ENCODE data around the gene MEX3D.
"Not testable (repeated sequence)": the region's sequence is repeated elsewhere in the genome, so short reads cannot be mapped to it uniquely, and the experiment has no call there.

MEX3D gene

DNA sequence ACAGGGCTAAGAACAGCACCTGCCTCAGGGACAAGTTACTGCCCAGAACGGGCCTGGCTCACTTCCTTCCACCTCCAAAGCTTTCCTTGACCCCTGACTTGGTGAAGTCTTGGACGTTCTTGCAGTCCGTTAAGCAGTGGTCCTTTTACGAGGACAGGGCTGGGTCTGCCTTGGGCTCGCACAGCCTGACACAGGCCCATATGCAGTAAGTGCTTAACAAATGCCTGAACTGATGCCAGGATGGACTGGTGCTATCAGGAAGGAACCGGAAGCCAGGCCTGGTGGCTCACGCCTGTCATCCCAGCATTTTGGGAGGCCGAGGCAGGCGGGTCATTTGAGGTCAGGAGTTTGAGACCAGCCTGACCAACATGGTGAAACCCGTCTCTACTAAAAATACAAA, 46.1 kb downstream of the MEX3D start:
- no peak for FAIRE-seq
- DNase-seq (ENCODE audit: low spot score), result no peak

GRCh38 chr19:1521636-1522035, 46.5 kb downstream of the MEX3D start:
- FAIRE-seq (no peak), DNase-seq (ENCODE audit: low spot score) (no peak)

DNA sequence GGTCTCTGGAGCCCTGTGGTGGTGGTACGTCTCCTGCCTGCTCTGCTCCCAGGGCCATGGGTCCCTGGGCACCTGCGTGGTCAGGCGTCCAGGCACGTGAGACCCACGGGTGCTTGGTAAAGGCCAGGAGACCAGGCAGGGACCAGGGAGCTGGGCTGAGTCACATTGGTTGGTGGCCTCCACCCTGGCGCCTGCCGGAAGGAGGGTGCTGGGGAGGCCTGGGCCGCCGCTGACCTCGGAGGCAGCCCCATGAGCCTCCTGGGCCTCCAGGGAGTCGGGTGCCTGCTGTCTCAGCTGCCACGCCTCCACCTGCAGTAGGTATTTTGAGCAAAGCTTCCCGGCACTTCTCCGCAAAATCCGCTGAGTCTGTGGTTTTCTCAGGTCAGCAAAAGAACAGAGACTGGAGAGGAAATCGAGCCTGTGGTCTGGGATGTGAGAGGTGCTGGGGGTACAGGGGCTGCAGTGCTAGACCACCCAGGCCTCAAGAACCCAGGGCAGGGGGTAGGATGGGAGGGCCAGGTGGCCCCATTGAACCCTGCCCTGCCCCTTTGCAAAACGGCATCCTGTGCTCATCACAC, 47.8 kb downstream of the MEX3D start:
- FAIRE-seq, result no peak
- DNase-seq (ENCODE audit: low spot score), result no peak

- not testable (repeated sequence) for DNase-seq (ENCODE audit: low spot score); FAIRE-seq
Measured at GRCh38 chr19:1519802-1520201, 48.3 kb downstream of the MEX3D start.

GRCh38 chr19:1518471-1518870, 49.7 kb downstream of the MEX3D start:
- no peak for FAIRE-seq
- no peak for DNase-seq (ENCODE audit: low spot score)

DNA sequence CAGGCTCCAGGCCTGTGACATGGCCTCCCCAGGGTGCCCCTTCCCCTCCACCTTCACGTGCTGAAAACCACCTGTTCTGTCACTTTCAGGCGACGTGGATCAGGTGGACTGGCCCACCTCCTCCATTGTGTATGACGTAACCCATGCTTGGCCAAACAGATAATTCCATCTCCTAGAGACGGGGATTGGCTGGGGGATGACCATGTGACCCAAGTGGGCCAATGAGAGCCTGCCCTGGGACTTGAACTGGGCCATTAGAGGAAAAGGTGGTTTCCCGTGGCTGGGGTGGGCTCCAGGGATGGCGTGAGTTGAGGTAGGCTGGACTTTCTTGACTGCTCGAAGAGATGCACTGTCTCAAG, 51.8 kb downstream of the MEX3D start:
- no peak for FAIRE-seq
- no peak for DNase-seq (ENCODE audit: low spot score)

GRCh38 chr19:1514986-1515721, 53.0 kb downstream of the MEX3D start:
- no peak for DNase-seq (ENCODE audit: low spot score)
- no peak for FAIRE-seq

DNA sequence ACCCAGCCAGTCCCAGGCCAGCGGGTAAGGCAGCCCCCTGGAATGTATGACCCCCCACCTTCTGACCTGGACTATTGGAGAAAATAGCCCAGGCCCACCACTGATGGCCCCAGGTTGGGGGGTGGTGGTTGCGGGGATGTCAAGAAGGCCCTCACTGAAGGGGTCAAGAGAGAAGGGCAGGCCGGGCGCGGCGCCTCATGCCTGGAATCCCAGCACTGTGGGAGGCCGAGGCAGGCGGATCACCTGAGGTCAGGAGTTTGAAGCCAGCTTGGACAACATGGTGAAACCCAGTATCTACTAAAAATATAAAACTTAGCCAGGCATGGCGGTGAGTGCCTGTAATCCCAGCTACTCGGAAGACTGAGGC, 53.8 kb downstream of the MEX3D start:
- no peak for DNase-seq (ENCODE audit: low spot score)
- FAIRE-seq, result no peak

- FAIRE-seq (no peak), DNase-seq (ENCODE audit: low spot score) (peak; percentile 76)
Measured at GRCh38 chr19:1513499-1514294, 54.4 kb downstream of the MEX3D start.

GRCh38 chr19:1512671-1513498, 55.2 kb downstream of the MEX3D start, which contains the start of gene ADAMTSL5:
Gene ADAMTSL5, minus strand, starts transcription at chr19:1513019. Its CDS starts 2,076 bp downstream, at chr19:1510943.
- DNase-seq (ENCODE audit: low spot score), result peak; percentile 60
- no peak for FAIRE-seq

- FAIRE-seq (no peak), DNase-seq (ENCODE audit: low spot score) (no peak)
Measured at GRCh38 chr19:1511318-1512317, 56.5 kb downstream of the MEX3D start.

DNA sequence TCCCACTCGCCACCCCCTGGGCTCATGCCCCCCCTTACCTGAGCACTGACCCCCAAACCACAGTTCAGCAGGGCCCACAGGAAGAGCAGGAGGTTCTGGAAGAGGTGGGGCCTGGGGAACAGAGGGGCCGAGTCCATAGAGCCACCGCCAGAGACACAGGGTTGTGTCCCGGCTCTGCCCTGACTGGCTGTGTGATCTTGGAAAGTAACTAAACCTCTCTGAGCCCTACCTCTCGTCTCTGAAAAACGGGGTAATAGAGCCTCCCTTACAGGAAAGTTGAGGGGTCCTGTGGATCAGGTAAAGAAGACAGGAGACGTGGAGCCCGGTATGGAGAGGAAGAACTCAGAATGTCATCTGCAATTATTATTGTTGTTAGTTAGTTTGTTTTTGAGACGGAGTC, 57.3 kb downstream of the MEX3D start:
- no peak for DNase-seq (ENCODE audit: low spot score)
- no peak for FAIRE-seq

GRCh38 chr19:1510442-1510806, 57.7 kb downstream of the MEX3D start:
- no peak for FAIRE-seq

DNA sequence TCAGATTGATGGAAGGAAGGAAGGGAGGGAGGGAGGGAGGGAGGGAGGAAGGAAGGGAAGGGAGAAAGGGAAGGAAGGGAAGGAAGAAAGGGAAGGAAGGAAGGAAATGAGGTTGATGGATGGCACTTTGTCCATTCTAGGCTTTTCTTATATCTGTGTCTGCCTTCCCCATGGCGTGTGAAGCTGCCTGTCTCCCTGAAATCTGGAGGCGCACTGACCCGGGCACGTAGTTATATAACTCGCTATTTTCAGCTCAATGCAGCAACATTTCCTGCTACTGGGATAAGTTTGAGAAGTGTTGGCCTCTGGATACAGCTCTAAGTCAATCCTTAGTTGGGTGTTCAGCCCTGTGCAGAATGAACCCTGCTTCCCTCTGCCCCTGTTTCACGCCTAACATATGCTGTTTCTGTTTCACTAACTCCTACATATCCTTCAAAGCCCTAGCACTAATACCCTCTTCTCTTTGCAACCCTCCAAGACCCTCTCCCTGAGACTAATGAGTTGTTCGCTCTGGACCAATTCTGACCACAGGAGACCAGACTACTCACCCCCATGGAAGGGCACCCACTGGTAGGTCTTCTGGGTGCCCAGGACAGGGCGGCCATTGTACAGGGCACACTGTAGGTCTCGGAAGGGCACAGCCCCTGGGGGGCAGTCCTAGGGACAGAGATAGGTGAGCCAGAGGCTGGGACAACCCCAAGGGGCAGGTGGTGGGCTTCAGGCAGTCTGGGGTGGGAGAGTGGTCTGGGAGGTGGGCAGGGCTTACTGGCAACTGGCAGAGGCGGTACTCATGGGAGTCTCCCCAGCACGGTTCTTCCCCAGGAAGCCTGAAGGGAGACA, 58.3 kb downstream of the MEX3D start:
- no peak for FAIRE-seq
- no peak for DNase-seq (ENCODE audit: low spot score)

More at GRCh38 chr19:1510442-1510806, 57.7 kb downstream of the MEX3D start:
- DNase-seq (ENCODE audit: low spot score), result no peak

- no peak for FAIRE-seq
- no peak for DNase-seq (ENCODE audit: low spot score)
Measured at GRCh38 chr19:1508507-1508856, 59.6 kb downstream of the MEX3D start.

GRCh38 chr19:1507763-1508506, 60.2 kb downstream of the MEX3D start:
- peak; percentile 74 for FAIRE-seq
- peak; percentile 94 for DNase-seq (ENCODE audit: low spot score)

- FAIRE-seq, result no peak
Measured at GRCh38 chr19:1507192-1507660, 60.9 kb downstream of the MEX3D start.

DNA sequence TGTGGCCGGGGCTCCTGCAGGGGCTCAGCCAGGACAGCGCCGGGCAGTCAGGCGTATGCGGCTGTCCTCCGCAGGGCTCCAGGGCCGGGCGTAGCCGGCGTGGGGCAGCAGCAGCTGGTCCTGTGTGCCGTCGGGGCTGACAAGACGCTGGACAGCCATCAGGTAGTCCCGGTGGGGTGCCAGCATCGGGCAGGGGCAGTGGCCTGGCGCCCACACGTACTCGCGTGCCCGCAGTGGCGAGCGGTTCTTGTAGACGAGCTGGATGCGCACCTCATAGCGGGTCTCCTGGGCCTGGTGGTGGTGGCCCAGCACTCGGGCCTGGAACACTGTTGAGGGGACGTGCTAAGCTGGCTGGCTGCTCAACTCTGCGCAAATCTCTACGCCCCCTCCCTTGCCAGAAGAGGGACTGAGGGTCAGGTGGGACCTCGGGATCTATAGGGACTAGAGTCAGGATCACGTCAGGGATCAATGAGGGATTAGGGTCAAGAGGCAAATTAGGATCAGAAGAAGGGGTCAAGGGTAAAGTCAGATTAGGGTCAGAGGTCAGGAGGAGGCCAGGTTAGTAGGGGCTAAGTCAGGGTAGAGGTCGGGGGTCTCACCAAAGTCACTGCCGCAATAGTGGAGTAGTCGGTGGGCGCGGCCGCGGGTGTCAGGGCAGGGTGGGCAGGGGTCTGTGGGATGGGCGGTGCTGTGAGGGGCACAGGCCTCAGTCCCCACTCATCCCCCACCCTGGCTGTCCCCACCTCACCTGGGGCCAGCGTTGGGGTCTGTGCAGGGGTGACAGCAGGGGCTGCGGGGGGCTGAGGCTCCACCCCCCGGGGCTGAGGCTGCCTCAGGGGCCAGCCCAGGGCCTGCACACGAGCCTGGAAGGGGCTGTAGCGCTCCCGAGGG, 61.9 kb downstream of the MEX3D start:
- no peak for FAIRE-seq

More at GRCh38 chr19:1507192-1507660, 60.9 kb downstream of the MEX3D start:
- no peak for DNase-seq (ENCODE audit: low spot score)

More for the DNA sequence above, 61.9 kb downstream of the MEX3D start:
- DNase-seq (ENCODE audit: low spot score), result no peak
